Liver (tissue), 9 donors: ENCODE measurements around the gene B3GALT5. TPM values are rescaled to one million over a fixed set of nuclear protein-coding genes. Genes with fewer than 3 reads are reported as not detected.

Experiments
- DNase-seq: peaks from one replicate; pipeline ENCODE4 v3.0.0-alpha.2; 2017; ENCODE audit warnings: low spot score
- H3K27ac ChIP-seq, 2 donors: one replicate each; pipeline ENCODE4 v1.7.0; 2013; ENCODE audit warnings: inconsistent platforms in 2 of 2, low read length in 2 of 2, control low read depth in 1 of 2, low read depth in 1 of 2, mild to moderate bottlenecking in 1 of 2
- H3K27me3 ChIP-seq, 4 donors: one replicate each; pipeline versions ENCODE4 v1.6.1 to v1.7.0; 2013; ENCODE audit warnings: low read length in 3 of 4, inconsistent platforms in 1 of 4, mild to moderate bottlenecking in 1 of 4, moderate library complexity in 1 of 4; ENCODE audit not compliant: control insufficient read depth in 4 of 4, insufficient read depth in 4 of 4
- H3K36me3 ChIP-seq, 4 donors: one replicate each; pipeline versions ENCODE4 v1.6.1 to v1.7.0; 2013; ENCODE audit warnings: low read length in 3 of 4, mild to moderate bottlenecking in 3 of 4, low read depth in 1 of 4, moderate library complexity in 1 of 4; ENCODE audit not compliant: control insufficient read depth in 4 of 4, insufficient read depth in 3 of 4
- H3K4me1 ChIP-seq, 4 donors: one replicate each; pipeline versions ENCODE4 v1.6.1 to v1.7.0; 2013; ENCODE audit warnings: low read length in 3 of 4, mild to moderate bottlenecking in 3 of 4, moderate library complexity in 1 of 4; ENCODE audit not compliant: control insufficient read depth in 4 of 4, insufficient read depth in 4 of 4
- H3K4me3 ChIP-seq, 3 donors: one replicate each; pipeline versions ENCODE4 v1.6.1 to v1.7.0; 2013; ENCODE audit warnings: low read length in 3 of 3, control low read depth in 1 of 3, low read depth in 1 of 3, mild to moderate bottlenecking in 1 of 3
- H3K9ac ChIP-seq, 2 donors: one replicate each; pipeline ENCODE4 v1.7.0; 2013; ENCODE audit warnings: low read length in 2 of 2, mild to moderate bottlenecking in 2 of 2, moderate library complexity in 2 of 2, control low read depth in 1 of 2, low read depth in 1 of 2
- H3K9me3 ChIP-seq, 4 donors: one replicate each; pipeline versions ENCODE4 v1.6.1 to v1.7.0; 2013; ENCODE audit warnings: low read length in 3 of 4; ENCODE audit not compliant: control insufficient read depth in 4 of 4
- EGR1 ChIP-seq, 2 donors: IDR thresholded peaks; 2 replicates each; pipeline ENCODE4 v1.6.1; 2016 to 2018; ENCODE audit warnings: antibody characterized with exemption in 2 of 2, low read depth in 2 of 2
- FOXA1 ChIP-seq: IDR thresholded peaks from 2 replicates; pipeline ENCODE4 v1.6.1; 2016; ENCODE audit warnings: antibody characterized with exemption
- FOXA2 ChIP-seq: IDR thresholded peaks from 2 replicates; pipeline ENCODE4 v1.6.1; 2016; ENCODE audit warnings: antibody characterized with exemption
- GABPA ChIP-seq, 2 donors: IDR thresholded peaks in 1 of 2; conservative IDR thresholded peaks in 1 of 2; 2 replicates each; pipeline ENCODE4 v1.6.1; 2016; ENCODE audit warnings: antibody characterized with exemption in 2 of 2, mild to moderate bottlenecking in 1 of 2, moderate library complexity in 1 of 2
- HNF4A ChIP-seq, 2 donors: conservative IDR thresholded peaks; 2 replicates each; pipeline ENCODE4 v1.6.1; 2016; ENCODE audit warnings: antibody characterized with exemption in 2 of 2, mild to moderate bottlenecking in 2 of 2
- HNF4G ChIP-seq: IDR thresholded peaks from 2 replicates; pipeline ENCODE4 v1.6.1; 2016; ENCODE audit warnings: antibody characterized with exemption
- JUND ChIP-seq, 2 donors: IDR thresholded peaks; 2 replicates each; pipeline ENCODE4 v1.6.1; 2016; ENCODE audit warnings: antibody characterized with exemption in 2 of 2
- NR2F2 ChIP-seq: IDR thresholded peaks from 2 replicates; pipeline ENCODE4 v1.6.1; 2016; ENCODE audit warnings: antibody characterized with exemption
- RAD21 ChIP-seq, 2 donors: IDR thresholded peaks; 2 replicates each; pipeline ENCODE4 v1.6.1; 2016; ENCODE audit warnings: antibody characterized with exemption in 2 of 2, mild to moderate bottlenecking in 2 of 2
- REST ChIP-seq: IDR thresholded peaks from 2 replicates; pipeline ENCODE4 v1.6.1; 2016; ENCODE audit warnings: antibody characterized with exemption, mild to moderate bottlenecking
- RXRA ChIP-seq, 2 donors: IDR thresholded peaks; 2 replicates each; pipeline ENCODE4 v1.6.1; 2017 to 2018; ENCODE audit warnings: antibody characterized with exemption in 2 of 2, mild to moderate bottlenecking in 1 of 2
- SP1 ChIP-seq: IDR thresholded peaks from 2 replicates; pipeline ENCODE4 v1.6.1; 2018; ENCODE audit warnings: antibody characterized with exemption, mild to moderate bottlenecking
- TAF1 ChIP-seq: conservative IDR thresholded peaks from 2 replicates; pipeline ENCODE4 v1.6.1; 2016; ENCODE audit warnings: antibody characterized with exemption, mild to moderate bottlenecking
- YY1 ChIP-seq: IDR thresholded peaks from 2 replicates; pipeline ENCODE4 v1.6.1; 2016; ENCODE audit warnings: antibody characterized with exemption, mild to moderate bottlenecking
- WGBS: extraction: QIAGEN DNeasy Blood & Tissue Kit; methylation state at CpG from one replicate; pipeline ENCODE4 v1.1.7; 2013; 5-methylcytosine and 5-hydroxymethylcytosine counted together
- polyA plus RNA-seq, 2 donors: library from polyadenylated mRNA; stranded (reverse) in 1 of 2; unstranded in 1 of 2; fragments of 200-250 nt in 1 of 2; fragments of >200 nt in 1 of 2; fragmentation: Nextera tagmentation in 1 of 2; extraction: Ambion mirVana in 1 of 2; gene quantifications; one replicate each; pipeline versions ENCODE4 v1.2.1 to v1.2.3, GENCODE V29; 2013 to 2015
- total RNA-seq, 2 donors: library from RNA; depleted of rRNA; stranded (reverse); fragments of >200 nt; gene quantifications; one replicate each; pipeline ENCODE4 v1.2.3, GENCODE V29; 2014
- TF ChIP-seq, protein P1 (sequence below): IDR thresholded peaks from 2 replicates; pipeline ENCODE4 v1.6.1; 2016; ENCODE audit warnings: antibody characterized with exemption
- TF ChIP-seq, protein P2 (sequence below): IDR thresholded peaks from 2 replicates; pipeline ENCODE4 v1.6.1; 2016; ENCODE audit warnings: antibody characterized with exemption
- TF ChIP-seq, protein P3 (sequence below): fragments of 150-350 bp; IDR thresholded peaks from 2 replicates; pipeline ENCODE4 v1.5.1; 2017; ENCODE audit warnings: improper control_type of control experiment, low read depth, low read length; ENCODE audit not compliant: missing input control
- TF ChIP-seq, protein P4 (sequence below): IDR thresholded peaks from 2 replicates; pipeline ENCODE4 v1.6.1; 2016; ENCODE audit warnings: antibody characterized with exemption
- donor health status: healthy.
- donor health status: healthy.
- donor health status: healthy.
- donor health status: healthy.
- donor health status: healthy.

Gene B3GALT5
- total and polyA plus RNA-seq, 4 donors: 0.05 to 0.33 (median 0.10) TPM

- Histone ChIP-seq H3K27ac (no peak overlapping the region), H3K4me1 (no peaks in the 10 kb centered on the region), H3K27me3 (peaks cover 0 to 7% (median 0%) of the 10 kb centered on the region in 4 donors), H3K9me3 (peaks cover 0 to 6% (median 3%) of the 10 kb centered on the region in 4 donors), H3K9ac (no peak overlapping the region), H3K36me3 (no peaks in the 10 kb centered on the region), H3K4me3 (no peak overlapping the region)
- TF ChIP-seq GABPA (IDR thresholded peaks at IDR 0.05 in 1 of 2, conservative IDR thresholded peaks at IDR 0.05 in 1 of 2): no peak
- TF ChIP-seq RAD21 (IDR thresholded peaks at IDR 0.05): no peak
- no peak for TF ChIP-seq EGR1 (IDR thresholded peaks at IDR 0.05; ENCODE audit: low read depth in 2 of 2)
- TF ChIP-seq HNF4A (conservative IDR thresholded peaks at IDR 0.05): no peak
- TF ChIP-seq, protein P1, sequence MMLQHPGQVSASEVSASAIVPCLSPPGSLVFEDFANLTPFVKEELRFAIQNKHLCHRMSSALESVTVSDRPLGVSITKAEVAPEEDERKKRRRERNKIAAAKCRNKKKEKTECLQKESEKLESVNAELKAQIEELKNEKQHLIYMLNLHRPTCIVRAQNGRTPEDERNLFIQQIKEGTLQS: no peak
- no peak for TF ChIP-seq FOXA2
- TF ChIP-seq REST: no peak
- TF ChIP-seq HNF4G: no peak
- TF ChIP-seq RXRA (IDR thresholded peaks at IDR 0.05): no peak
- TF ChIP-seq, protein P2, sequence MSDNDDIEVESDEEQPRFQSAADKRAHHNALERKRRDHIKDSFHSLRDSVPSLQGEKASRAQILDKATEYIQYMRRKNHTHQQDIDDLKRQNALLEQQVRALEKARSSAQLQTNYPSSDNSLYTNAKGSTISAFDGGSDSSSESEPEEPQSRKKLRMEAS: no peak
- TF ChIP-seq JUND (IDR thresholded peaks at IDR 0.05): no peak
- 15% methylated on average over 1 of the region's 1 CpG for WGBS
- DNase-seq: no peak
Observed at GRCh38 chr21:39707316-39707715, 94.6 kb downstream of the B3GALT5 start.

GRCh38 chr21:39710866-39711265 lies 98.1 kb downstream of the B3GALT5 start:
- DNase-seq: no peak
- Histone ChIP-seq H3K36me3 (no peaks in the 10 kb centered on the region), H3K9me3 (no peaks in the 10 kb centered on the region), H3K27ac (no peak overlapping the region), H3K4me1 (no peaks in the 10 kb centered on the region), H3K9ac (no peak overlapping the region), H3K27me3 (peaks cover 0 to 3% (median 0%) of the 10 kb centered on the region in 4 donors), H3K4me3 (no peak overlapping the region)
- TF ChIP-seq, protein P1: no peak
- TF ChIP-seq RAD21 (IDR thresholded peaks at IDR 0.05): no peak
- no peak for TF ChIP-seq HNF4G
- no peak for TF ChIP-seq SP1
- no peak for TF ChIP-seq YY1
- no peak for TF ChIP-seq GABPA (IDR thresholded peaks at IDR 0.05 in 1 of 2, conservative IDR thresholded peaks at IDR 0.05 in 1 of 2)
- TF ChIP-seq NR2F2: no peak
- TF ChIP-seq FOXA2: no peak
- no peak for TF ChIP-seq FOXA1
- TF ChIP-seq, protein P2: no peak
- TF ChIP-seq, protein P3, sequence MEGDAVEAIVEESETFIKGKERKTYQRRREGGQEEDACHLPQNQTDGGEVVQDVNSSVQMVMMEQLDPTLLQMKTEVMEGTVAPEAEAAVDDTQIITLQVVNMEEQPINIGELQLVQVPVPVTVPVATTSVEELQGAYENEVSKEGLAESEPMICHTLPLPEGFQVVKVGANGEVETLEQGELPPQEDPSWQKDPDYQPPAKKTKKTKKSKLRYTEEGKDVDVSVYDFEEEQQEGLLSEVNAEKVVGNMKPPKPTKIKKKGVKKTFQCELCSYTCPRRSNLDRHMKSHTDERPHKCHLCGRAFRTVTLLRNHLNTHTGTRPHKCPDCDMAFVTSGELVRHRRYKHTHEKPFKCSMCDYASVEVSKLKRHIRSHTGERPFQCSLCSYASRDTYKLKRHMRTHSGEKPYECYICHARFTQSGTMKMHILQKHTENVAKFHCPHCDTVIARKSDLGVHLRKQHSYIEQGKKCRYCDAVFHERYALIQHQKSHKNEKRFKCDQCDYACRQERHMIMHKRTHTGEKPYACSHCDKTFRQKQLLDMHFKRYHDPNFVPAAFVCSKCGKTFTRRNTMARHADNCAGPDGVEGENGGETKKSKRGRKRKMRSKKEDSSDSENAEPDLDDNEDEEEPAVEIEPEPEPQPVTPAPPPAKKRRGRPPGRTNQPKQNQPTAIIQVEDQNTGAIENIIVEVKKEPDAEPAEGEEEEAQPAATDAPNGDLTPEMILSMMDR: no peak
- no peak for TF ChIP-seq JUND (IDR thresholded peaks at IDR 0.05)
- TF ChIP-seq RXRA (IDR thresholded peaks at IDR 0.05): no peak
- no peak for TF ChIP-seq HNF4A (conservative IDR thresholded peaks at IDR 0.05)
- TF ChIP-seq, protein P4, sequence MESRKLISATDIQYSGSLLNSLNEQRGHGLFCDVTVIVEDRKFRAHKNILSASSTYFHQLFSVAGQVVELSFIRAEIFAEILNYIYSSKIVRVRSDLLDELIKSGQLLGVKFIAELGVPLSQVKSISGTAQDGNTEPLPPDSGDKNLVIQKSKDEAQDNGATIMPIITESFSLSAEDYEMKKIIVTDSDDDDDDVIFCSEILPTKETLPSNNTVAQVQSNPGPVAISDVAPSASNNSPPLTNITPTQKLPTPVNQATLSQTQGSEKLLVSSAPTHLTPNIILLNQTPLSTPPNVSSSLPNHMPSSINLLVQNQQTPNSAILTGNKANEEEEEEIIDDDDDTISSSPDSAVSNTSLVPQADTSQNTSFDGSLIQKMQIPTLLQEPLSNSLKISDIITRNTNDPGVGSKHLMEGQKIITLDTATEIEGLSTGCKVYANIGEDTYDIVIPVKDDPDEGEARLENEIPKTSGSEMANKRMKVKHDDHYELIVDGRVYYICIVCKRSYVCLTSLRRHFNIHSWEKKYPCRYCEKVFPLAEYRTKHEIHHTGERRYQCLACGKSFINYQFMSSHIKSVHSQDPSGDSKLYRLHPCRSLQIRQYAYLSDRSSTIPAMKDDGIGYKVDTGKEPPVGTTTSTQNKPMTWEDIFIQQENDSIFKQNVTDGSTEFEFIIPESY: no peak
- no peak for TF ChIP-seq REST
- no peak for TF ChIP-seq TAF1
- TF ChIP-seq EGR1 (IDR thresholded peaks at IDR 0.05; ENCODE audit: low read depth in 2 of 2): no peak
- 84% methylated on average over 8 of the region's 8 CpGs for WGBS
